SK-N-MC (cell line): Measurements from ENCODE around the gene DNAJC30.

Source experiments
- EZH2 ChIP-seq: fragments of 200-600 bp; sonication (generic); IDR thresholded peaks from one replicate; pipeline ENCODE4 v1.6.1; 2017; ENCODE audit warnings: antibody characterized with exemption
- POLR2AphosphoS5 ChIP-seq: IDR thresholded peaks from 2 replicates; pipeline ENCODE4 v1.6.1; 2012; ENCODE audit warnings: mild to moderate bottlenecking, low read depth, low read length, borderline replicate concordance

- TF ChIP-seq EZH2 (no peak), POLR2AphosphoS5 (no peak)
These were observed 19.4 kb upstream of the DNAJC30 start for GRCh38 chr7:73702665-73703064.
